Common myeloid progenitor, CD34-positive (primary cell): ENCODE data around the gene METTL6.
"Not testable (repeated sequence)": the region's sequence is repeated elsewhere in the genome, so short reads cannot be mapped to it uniquely, and the experiment has no call there.

Source experiments
- CTCF ChIA-PET: fragments of 350-600 bp; sonication (Branson Sonifier 250); formaldehyde crosslinking; loops from one replicate; lab custom pipeline; 2021; ENCODE audit warnings: antibody characterized with exemption; lab: Charles Lee
- POLR2A ChIA-PET: fragments of 350-600 bp; sonication (Branson Sonifier 250); formaldehyde crosslinking; loops from one replicate; lab custom pipeline; 2021; ENCODE audit warnings: antibody characterized with exemption; lab: Charles Lee
- DNase-seq, 3 donors: peaks; one replicate each; pipeline versions ENCODE4 v3.0.0 to v3.0.0-alpha.2; 2013
- H3K27ac ChIP-seq, 2 experiments: 1 replicate in 1 of 2; 2 replicates in 1 of 2; pipeline ENCODE4 v1.7.0; 2013; ENCODE audit warnings: inconsistent platforms in 2 of 2, low read length in 2 of 2, mild to moderate bottlenecking in 2 of 2, low read depth in 1 of 2, moderate library complexity in 1 of 2; ENCODE audit not compliant: severe bottlenecking in 2 of 2, insufficient read depth in 1 of 2, poor library complexity in 1 of 2
- H3K27me3 ChIP-seq, 5 experiments: replicated peaks in 2 of 5; 1 replicate in 3 of 5; 2 replicates in 2 of 5; pipeline versions ENCODE4 v1.6.1 to v1.7.0; 2013; ENCODE audit warnings: low read length in 4 of 5, mild to moderate bottlenecking in 2 of 5, moderate library complexity in 2 of 5, inconsistent platforms in 1 of 5; ENCODE audit not compliant: insufficient read depth in 5 of 5, control insufficient read depth in 4 of 5
- H3K36me3 ChIP-seq, 4 experiments: 1 replicate in 2 of 4; 2 replicates in 2 of 4; pipeline versions ENCODE4 v1.6.1 to v1.7.0; 2013; ENCODE audit warnings: low read length in 3 of 4, control low read depth in 1 of 4, mild to moderate bottlenecking in 1 of 4; ENCODE audit not compliant: control insufficient read depth in 4 of 4, insufficient read depth in 4 of 4
- H3K4me1 ChIP-seq, 4 experiments: 1 replicate in 3 of 4; 2 replicates in 1 of 4; pipeline versions ENCODE4 v1.6.1 to v1.7.1; 2013; ENCODE audit warnings: low read length in 3 of 4, mild to moderate bottlenecking in 3 of 4, control low read depth in 1 of 4, inconsistent platforms in 1 of 4, moderate library complexity in 1 of 4; ENCODE audit not compliant: control insufficient read depth in 4 of 4, insufficient read depth in 4 of 4; ENCODE audit errors: control extremely low read depth in 1 of 4
- H3K4me3 ChIP-seq, 7 experiments: 1 replicate in 4 of 7; 2 replicates in 3 of 7; pipeline versions ENCODE4 v1.5.1 to v1.7.0; 2013; ENCODE audit warnings: mild to moderate bottlenecking in 7 of 7, low read length in 6 of 7, moderate library complexity in 6 of 7, inconsistent platforms in 2 of 7, low read depth in 2 of 7, control low read depth in 1 of 7; ENCODE audit not compliant: insufficient read depth in 4 of 7, control insufficient read depth in 1 of 7; ENCODE audit errors: extremely low read depth in 1 of 7
- H3K9me3 ChIP-seq, 5 experiments: 1 replicate in 4 of 5; 2 replicates in 1 of 5; pipeline versions ENCODE4 v1.6.1 to v1.7.1; 2013; ENCODE audit warnings: low read length in 4 of 5, mild to moderate bottlenecking in 2 of 5, inconsistent platforms in 1 of 5, low read depth in 1 of 5, moderate library complexity in 1 of 5; ENCODE audit not compliant: control insufficient read depth in 4 of 5, insufficient read depth in 2 of 5; ENCODE audit errors: control extremely low read depth in 1 of 5
- WGBS: methylation state at CpG from one replicate; pipeline ENCODE4 v1.1.5; 2013; ENCODE audit not compliant: insufficient coverage; 5-methylcytosine and 5-hydroxymethylcytosine counted together

The METTL6 gene

DNA sequence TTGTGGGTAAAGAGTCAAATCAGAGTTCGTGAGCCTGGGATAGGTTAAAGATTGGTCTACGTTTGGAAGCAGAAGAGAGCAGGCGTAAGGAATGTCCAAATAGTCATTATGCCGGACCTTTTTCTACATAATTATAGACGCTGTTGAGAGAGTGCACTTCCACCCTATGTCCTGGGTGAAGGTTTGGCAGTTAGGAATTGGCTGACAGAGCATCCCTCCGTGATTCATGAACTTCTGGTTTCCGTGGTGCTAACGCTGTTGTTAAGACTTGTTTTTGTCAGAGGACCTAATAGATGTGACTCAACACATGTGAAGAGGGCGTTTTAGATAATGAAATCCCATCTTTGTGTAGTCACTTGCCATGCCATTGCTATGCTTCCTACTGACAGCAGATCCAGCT, 1.2 kb upstream of the METTL6 start:
- Histone ChIP-seq H3K27ac (peak overlapping the region in 1 of 2 experiments; percentile 91), H3K9me3 (no peaks in the 10 kb centered on the region), H3K27me3 (no peaks in the 10 kb centered on the region), H3K4me3 (peak overlapping the region; percentile 82 to 98 (median 92)), H3K4me1 (peaks cover 16 to 30% (median 21%) of the 10 kb centered on the region in 4 experiments), H3K36me3 (peaks cover 7 to 43% (median 28%) of the 10 kb centered on the region in 4 experiments)
- POLR2A ChIA-PET, result no interaction called here
- CTCF ChIA-PET, result interaction anchor here (2.8 kb wide), 1 partner anchor 129 kb away, joined by 18 read pairs; no protein-coding TSS in a partner anchor
- 24% methylated on average over 5 of the region's 9 CpGs for WGBS
- peak in 2 of 3 donors; percentile 35 to 55 for DNase-seq

DNA sequence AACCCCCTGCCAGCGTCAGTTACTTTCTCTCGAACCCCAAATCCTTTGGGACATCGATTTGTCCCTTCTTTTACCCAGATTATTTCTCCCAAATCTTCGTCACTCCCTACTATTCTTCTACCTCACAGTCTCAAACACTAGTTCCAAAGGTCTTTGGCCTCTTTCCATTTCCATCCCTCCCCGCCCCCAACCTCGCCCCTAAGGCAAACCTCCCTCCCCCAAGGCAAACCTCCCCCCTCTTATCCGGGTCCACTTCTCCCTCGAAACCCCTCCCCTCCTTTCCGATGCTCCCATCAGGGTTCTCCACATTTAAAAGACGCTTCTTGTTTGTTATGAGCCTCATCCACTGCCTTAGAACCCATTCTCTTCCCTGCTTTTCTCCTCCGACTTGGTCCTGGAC, 637 bp upstream of the METTL6 start:
- peak in 1 of 3 donors; percentile 10 for DNase-seq
- Histone ChIP-seq H3K9me3 (no peaks in the 10 kb centered on the region), H3K27ac (peak overlapping the region; percentile 82 to 91), H3K4me3 (peak overlapping the region; percentile 82 to 98 (median 92)), H3K27me3 (no peaks in the 10 kb centered on the region), H3K4me1 (peaks cover 16 to 30% (median 21%) of the 10 kb centered on the region in 4 experiments), H3K36me3 (peaks cover 4 to 42% (median 26%) of the 10 kb centered on the region in 4 experiments)
- CTCF ChIA-PET, result interaction anchor here (0.9 to 2.1 kb wide), 4 partner anchors 19 to 141 kb away, joined by 3 to 9 read pairs (median 4); no protein-coding TSS in a partner anchor
- POLR2A ChIA-PET, result interaction anchor here (0.6 kb wide), 1 partner anchor 13 kb away, joined by 3 read pairs; no protein-coding TSS in a partner anchor
- 0% methylated on average over 6 of the region's 11 CpGs for WGBS

DNA sequence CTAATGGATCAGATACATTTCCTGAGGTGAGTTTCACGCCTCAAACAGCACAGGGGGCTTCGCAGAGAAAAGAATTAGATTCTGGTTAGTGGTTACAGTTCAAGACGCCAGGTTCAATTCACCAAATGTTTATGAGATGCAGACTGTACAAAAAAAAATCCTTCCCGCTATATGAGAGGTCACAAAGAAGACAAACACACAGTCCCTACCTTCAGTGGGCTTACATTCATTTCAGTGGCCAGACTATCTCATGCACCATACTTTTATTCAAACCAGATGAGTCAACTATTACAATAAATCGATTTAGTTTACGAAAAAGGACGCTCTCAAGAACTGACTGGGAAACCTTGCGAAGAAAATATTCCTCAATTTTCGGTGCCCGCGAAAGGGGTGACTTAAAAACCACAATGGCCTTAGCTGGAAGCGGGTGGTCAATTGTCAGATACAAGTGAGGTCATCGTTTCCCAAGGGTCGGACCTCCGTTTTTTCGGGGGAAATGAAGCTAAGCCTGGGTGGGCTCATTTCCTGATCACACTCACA, 695 bp downstream of the METTL6 start:
- 55% methylated on average over 15 of the region's 16 CpGs for WGBS
- H3K4me1 ChIP-seq, result peaks cover 16 to 30% (median 21%) of the 10 kb centered on the region in 4 experiments

DNA sequence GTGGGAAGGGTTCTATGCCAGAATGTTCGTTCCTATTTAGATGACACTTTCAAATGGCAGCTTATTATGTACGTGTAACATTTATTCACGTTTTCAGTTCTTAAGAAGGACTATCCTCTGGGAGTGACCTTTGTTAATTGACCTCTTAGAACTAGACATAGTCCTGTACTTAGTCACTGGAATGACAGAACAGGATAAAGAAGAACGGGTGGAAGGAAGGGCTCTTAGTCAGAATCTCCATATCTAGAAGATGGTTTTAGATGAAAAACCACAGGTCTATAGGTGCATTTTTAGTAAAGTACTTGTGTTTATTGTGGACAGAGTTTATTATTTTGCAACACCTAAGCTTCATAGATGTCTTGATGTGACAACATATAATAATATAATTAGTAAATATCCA, 6.5 kb downstream of the METTL6 start:
- POLR2A ChIA-PET, result interaction anchor here (0.6 kb wide), 1 partner anchor 131 kb away, joined by 3 read pairs; no protein-coding TSS in a partner anchor
- Histone ChIP-seq H3K4me1 (peaks cover 0 to 4% (median 2%) of the 10 kb centered on the region in 4 experiments), H3K9me3 (no peaks in the 10 kb centered on the region), H3K36me3 (peaks cover 18 to 56% (median 27%) of the 10 kb centered on the region in 4 experiments), H3K27me3 (no peaks in the 10 kb centered on the region), H3K27ac (no peak overlapping the region), H3K4me3 (no peak overlapping the region)
- WGBS, result 100% methylated on average over 3 of the region's 4 CpGs
- CTCF ChIA-PET, result no interaction called here
- no peak for DNase-seq

More for the DNA sequence above, 695 bp downstream of the METTL6 start:
- Histone ChIP-seq H3K27me3 (no peaks in the 10 kb centered on the region), H3K9me3 (no peaks in the 10 kb centered on the region), H3K27ac (peak overlapping the region; percentile 82 to 91), H3K4me3 (peak overlapping the region; percentile 82 to 98 (median 92)), H3K36me3 (peaks cover 2 to 35% (median 24%) of the 10 kb centered on the region in 4 experiments)
- ChIA-PET POLR2A (no interaction called here), CTCF (interaction anchor here (0.8 to 3.3 kb wide), 8 partner anchors 9 to 159 kb away, joined by 3 to 10 read pairs (median 4); no protein-coding TSS in a partner anchor)
- DNase-seq, result no peak

DNA sequence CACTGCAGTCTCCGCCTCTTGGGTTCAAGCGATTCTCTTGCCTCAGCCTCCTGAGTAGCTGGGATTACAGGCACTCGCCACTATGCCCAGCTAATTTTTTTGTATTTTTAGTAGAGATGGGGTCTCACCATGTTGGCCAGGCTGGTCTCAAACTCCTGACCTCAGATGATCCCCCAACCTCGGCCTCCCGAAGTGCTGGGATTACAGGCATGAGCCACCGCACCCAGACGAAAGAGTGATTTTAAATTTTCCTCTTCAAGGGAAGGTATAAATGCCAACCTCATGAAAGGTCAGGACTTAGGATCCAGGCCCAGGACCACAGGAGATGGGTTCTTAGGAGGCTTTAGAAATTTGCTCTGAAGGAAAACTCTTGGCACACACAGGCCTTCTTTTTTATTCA, 16.4 kb downstream of the METTL6 start:
- H3K4me3 ChIP-seq, POLR2A ChIA-PET, H3K9me3 ChIP-seq, DNase-seq, H3K27ac ChIP-seq, H3K27me3 ChIP-seq, H3K4me1 ChIP-seq: not testable (repeated sequence)
- 85% methylated on average over 4 of the region's 7 CpGs for WGBS
- peaks cover 23 to 56% (median 42%) of the 10 kb centered on the region in 4 experiments for H3K36me3 ChIP-seq
- CTCF ChIA-PET, result interaction anchor here (0.9 kb wide), 1 partner anchor 302 kb away, joined by 3 read pairs; no protein-coding TSS in a partner anchor

DNA sequence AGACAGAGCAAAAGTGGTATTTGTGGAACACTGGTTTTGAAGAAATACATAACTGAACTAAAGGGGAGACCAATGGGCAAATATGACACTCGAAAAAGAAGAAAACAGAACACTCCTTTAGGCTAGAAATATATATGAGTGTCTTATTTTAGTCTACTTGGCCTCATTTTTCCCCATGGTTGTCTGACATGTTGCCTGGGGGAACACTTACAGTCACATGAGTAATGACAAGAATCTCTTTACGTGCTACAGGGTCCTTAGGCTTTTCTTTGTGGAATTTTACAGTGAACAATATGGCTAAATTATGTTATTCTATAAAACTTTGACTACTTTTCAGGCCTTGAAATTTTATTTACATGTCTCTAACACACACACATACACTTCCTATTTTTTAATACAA, 17.6 kb downstream of the METTL6 start:
- WGBS, result no CpG with 5 or more reads among the region's 2 CpGs
- no peak overlapping the region for H3K4me3 ChIP-seq
- DNase-seq, result no peak
- H3K27me3 ChIP-seq, result no peaks in the 10 kb centered on the region
- H3K36me3 ChIP-seq, result peaks cover 13 to 44% (median 32%) of the 10 kb centered on the region in 4 experiments
- peaks cover 0 to 2% (median 0%) of the 10 kb centered on the region in 4 experiments for H3K4me1 ChIP-seq
- H3K9me3 ChIP-seq, result no peaks in the 10 kb centered on the region
- ChIA-PET POLR2A (no interaction called here), CTCF (interaction anchor here (1.0 to 3.5 kb wide), 2 partner anchors 20 to 142 kb away, joined by 3 to 40 read pairs; no protein-coding TSS in a partner anchor)
- no peak overlapping the region for H3K27ac ChIP-seq

DNA sequence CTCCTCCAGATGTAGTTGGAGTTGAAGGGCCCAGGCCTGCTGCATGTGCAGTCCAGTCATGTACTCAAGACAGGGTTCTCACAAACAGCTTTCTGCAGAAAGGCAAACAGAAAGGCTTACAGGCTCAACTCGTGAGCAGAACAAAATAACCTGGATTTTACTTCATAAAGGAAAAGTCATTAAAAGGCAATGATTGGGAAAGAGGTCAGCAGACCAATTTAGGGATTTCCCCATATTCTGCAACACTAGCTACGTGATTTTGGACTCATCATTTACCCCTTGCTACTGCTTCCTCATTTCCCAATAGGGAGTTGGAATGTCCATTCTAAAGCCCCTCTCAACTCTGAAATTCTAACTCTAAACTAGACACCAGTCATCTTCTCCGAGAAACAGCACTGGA, 18.1 kb downstream of the METTL6 start:
- Histone ChIP-seq H3K4me1 (peaks cover 0 to 2% (median 0%) of the 10 kb centered on the region in 4 experiments), H3K27me3 (no peaks in the 10 kb centered on the region), H3K27ac (no peak overlapping the region), H3K9me3 (no peaks in the 10 kb centered on the region), H3K4me3 (no peak overlapping the region), H3K36me3 (peaks cover 10 to 40% (median 29%) of the 10 kb centered on the region in 4 experiments)
- ChIA-PET POLR2A (no interaction called here), CTCF (interaction anchor here (1.1 to 3.5 kb wide), 2 partner anchors 10 to 141 kb away, joined by 3 to 40 read pairs; no protein-coding TSS in a partner anchor)
- no peak for DNase-seq
- WGBS, result 90% methylated on average over 2 of the region's 3 CpGs
